SK-N-SH (cell line): ENCODE data around the gene PTPN4. TPM values are rescaled to one million over a fixed set of nuclear protein-coding genes. Genes with fewer than 3 reads are reported as not detected.

ENCODE experiments used
- CTCF ChIA-PET: fragments of 300-600, 350-600 bp; formaldehyde crosslinking; extraction: SDS; loops from one replicate; lab custom pipeline; 2021; lab: Yijun Ruan, JAX
- POLR2A ChIA-PET: fragments of 350-600 bp; sonication (Branson Sonifier 250); formaldehyde crosslinking; extraction: SDS; loops from one replicate; lab custom pipeline; 2020; ENCODE audit warnings: antibody characterized with exemption, inconsistent platforms; lab: Yijun Ruan, JAX
- DNase-seq: peaks from one replicate; pipeline ENCODE4 v3.0.0; 2012
- H2AFZ ChIP-seq: fragments of 200-600 bp; sonication (generic); 2 replicates; pipeline ENCODE4 v1.8.1; 2016; ENCODE audit warnings: antibody characterized with exemption, mild to moderate bottlenecking, low read depth
- H3F3A ChIP-seq: fragments of 200-600 bp; sonication (generic); replicated peaks from 2 replicates; pipeline ENCODE3; 2016; ENCODE audit warnings: antibody characterized with exemption, mild to moderate bottlenecking; ENCODE audit not compliant: insufficient read depth
- H3K27ac ChIP-seq, 2 experiments: fragments of 200-500 bp in 1 of 2; fragments of 200-600 bp in 1 of 2; sonication (Bioruptor generic) in 1 of 2; sonication (generic), shearing (Covaris generic) in 1 of 2; 2 replicates each; pipeline versions ENCODE4 v1.5.1 to v1.6.1; 2014 to 2016; ENCODE audit warnings: low read depth in 2 of 2, inconsistent platforms in 1 of 2, low read length in 1 of 2, mild to moderate bottlenecking in 1 of 2, mixed read lengths in 1 of 2
- H3K27me3 ChIP-seq: fragments of 200-600 bp; sonication (generic), shearing (Covaris generic); 2 replicates; pipeline ENCODE4 v1.6.1; 2016; ENCODE audit warnings: mixed run types; ENCODE audit not compliant: insufficient read depth
- H3K36me3 ChIP-seq, 2 experiments: fragments of 200-500 bp in 1 of 2; fragments of 200-600 bp in 1 of 2; sonication (Bioruptor generic) in 1 of 2; sonication (generic) in 1 of 2; replicated peaks in 1 of 2; 2 replicates each; pipeline versions ENCODE3 to v1.5.1; 2014 to 2016; ENCODE audit warnings: low read length in 1 of 2, mild to moderate bottlenecking in 1 of 2; ENCODE audit not compliant: insufficient read depth in 2 of 2, control insufficient read depth in 1 of 2
- H3K4me1 ChIP-seq, 2 experiments: fragments of 200-500 bp in 1 of 2; fragments of 200-600 bp in 1 of 2; sonication (Bioruptor generic) in 1 of 2; sonication (generic), shearing (Covaris generic) in 1 of 2; 2 replicates each; pipeline versions ENCODE4 v1.5.1 to v1.6.1; 2014 to 2016; ENCODE audit warnings: low read depth in 1 of 2, low read length in 1 of 2, mixed run types in 1 of 2; ENCODE audit not compliant: insufficient read depth in 2 of 2, control insufficient read depth in 1 of 2
- H3K4me2 ChIP-seq: fragments of 200-600 bp; sonication (generic), shearing (Covaris generic); 2 replicates; pipeline ENCODE4 v1.6.1; 2017; ENCODE audit warnings: mixed run types
- H3K4me3 ChIP-seq, 2 experiments: fragments of 200-500 bp in 1 of 2; fragments of 200-600 bp in 1 of 2; sonication (Bioruptor generic) in 1 of 2; sonication (generic), shearing (Covaris generic) in 1 of 2; 2 replicates each; pipeline versions ENCODE4 v1.5.1 to v1.8.1; 2014 to 2016; ENCODE audit warnings: low read depth in 2 of 2, inconsistent platforms in 1 of 2, low read length in 1 of 2, mild to moderate bottlenecking in 1 of 2, mixed read lengths in 1 of 2, moderate library complexity in 1 of 2
- H3K79me2 ChIP-seq: fragments of 200-600 bp; sonication (generic); 2 replicates; pipeline ENCODE4 v1.8.1; 2017; ENCODE audit warnings: mild to moderate bottlenecking; ENCODE audit not compliant: insufficient read depth
- H3K9ac ChIP-seq: fragments of 200-600 bp; sonication (generic); 2 replicates; pipeline ENCODE4 v1.6.1; 2017; ENCODE audit warnings: mixed run types
- H3K9me2 ChIP-seq: fragments of 200-600 bp; sonication (generic); 2 replicates; pipeline ENCODE4 v1.6.1; 2017; ENCODE audit warnings: mixed run types
- H3K9me3 ChIP-seq: fragments of 200-600 bp; sonication (generic); 2 replicates; pipeline ENCODE4 v1.6.1; 2017; ENCODE audit warnings: mixed run types, mild to moderate bottlenecking, moderate library complexity
- H4K20me1 ChIP-seq: fragments of 200-600 bp; sonication (generic); 2 replicates; pipeline ENCODE4 v1.6.1; 2017; ENCODE audit warnings: mild to moderate bottlenecking, mixed run types; ENCODE audit not compliant: insufficient read depth
- GATA2 ChIP-seq: sonication (generic); formaldehyde crosslinking; IDR thresholded peaks from 2 replicates; pipeline ENCODE4 v1.5.0; 2020; ENCODE audit warnings: mild to moderate bottlenecking, missing genetic modification reagents
- MEF2A ChIP-seq: IDR thresholded peaks from 2 replicates; pipeline ENCODE4 v1.4.0; 2012; ENCODE audit warnings: low read depth, borderline replicate concordance
- REST ChIP-seq: IDR thresholded peaks from 2 replicates; pipeline ENCODE4 v1.6.1; 2012; ENCODE audit warnings: mild to moderate bottlenecking, low read depth, low read length, moderate library complexity
- TEAD4 ChIP-seq: IDR thresholded peaks from 2 replicates; pipeline ENCODE4 v1.4.0; 2012; ENCODE audit warnings: mild to moderate bottlenecking, borderline replicate concordance; ENCODE audit not compliant: insufficient read depth
- USF1 ChIP-seq: IDR thresholded peaks from 2 replicates; pipeline ENCODE4 v1.4.0; 2012; ENCODE audit warnings: low read depth, borderline replicate concordance
- WGBS: methylation state at CpG from one replicate; pipeline ENCODE4 v1.1.6; 2017; ENCODE audit warnings: low lambda C conversion rate; 5-methylcytosine and 5-hydroxymethylcytosine counted together
- polyA plus RNA-seq, 3 experiments: library from polyadenylated mRNA; depleted of rRNA; stranded (reverse); fragments of >200 nt; gene quantifications; 2 replicates each; pipeline ENCODE4 v1.2.3, GENCODE V29; 2012

Gene PTPN4
- polyA plus RNA-seq, 1 of the 3 experiments (the other 2 are of a cell fraction), result 6.2 TPM

GRCh38 chr2:119721904-119722303 lies 37.8 kb upstream of the PTPN4 start (continued):
- no peak for TF ChIP-seq REST
- no peak for TF ChIP-seq USF1

GRCh38 chr2:119723186-119723585 lies 36.5 kb upstream of the PTPN4 start:
- 81% methylated on average over 6 of the region's 8 CpGs for WGBS
- CTCF ChIA-PET, result interaction anchor here (1.4 kb wide), 1 partner anchor 8 kb away, joined by 3 read pairs; no protein-coding TSS in a partner anchor

More at GRCh38 chr2:119723186-119723585, 36.5 kb upstream of the PTPN4 start:
- Histone ChIP-seq H3K27ac (no peak overlapping the region), H4K20me1 (no peaks in the 10 kb centered on the region), H3K79me2 (no peaks in the 10 kb centered on the region), H3K36me3 (no peaks in the 10 kb centered on the region), H3K4me3 (no peak overlapping the region), H2AFZ (no peak overlapping the region), H3F3A (no peaks in the 10 kb centered on the region), H3K4me2 (no peak overlapping the region), H3K9me3 (no peaks in the 10 kb centered on the region), H3K27me3 (no peaks in the 10 kb centered on the region), H3K9ac (no peak overlapping the region), H3K9me2 (no peaks in the 10 kb centered on the region), H3K4me1 (no peaks in the 10 kb centered on the region)
- POLR2A ChIA-PET, result no interaction called here
- TF ChIP-seq GATA2 (CRISPR knock-in tag), result no peak
- TF ChIP-seq REST, result no peak
- TF ChIP-seq MEF2A, result no peak
- TF ChIP-seq TEAD4, result no peak
- no peak for DNase-seq
